HEK293 (cell line): Measurements from ENCODE around the gene NR2C2.
A peak's percentile ranks its signal among the peaks of the same experiment; 100 is the strongest.

Experiments
- CTCF ChIA-PET: fragments of 350-600 bp; formaldehyde crosslinking; extraction: SDS; loops from one replicate; lab custom pipeline; 2021; ENCODE audit warnings: antibody characterized with exemption; lab: Yijun Ruan, JAX
- POLR2A ChIA-PET: fragments of 300-600 bp; formaldehyde crosslinking; extraction: SDS; loops from one replicate; lab custom pipeline; 2020; ENCODE audit warnings: antibody characterized with exemption, inconsistent platforms; lab: Yijun Ruan, JAX
- H3K27ac ChIP-seq: fragments of 200-500 bp; sonication (Bioruptor generic); 2 replicates; pipeline ENCODE4 v1.5.1; 2014; ENCODE audit warnings: low read depth, low read length, control low read depth, inconsistent platforms; ENCODE audit errors: extremely low read depth
- H3K36me3 ChIP-seq, 2 experiments: fragments of 200-500 bp in 1 of 2; sonication (Bioruptor generic) in 1 of 2; 1 replicate in 1 of 2; 2 replicates in 1 of 2; pipeline ENCODE4 v1.5.1; 2014 to 2017; ENCODE audit warnings: inconsistent platforms in 2 of 2, low read length in 2 of 2; ENCODE audit not compliant: control insufficient read depth in 2 of 2, insufficient read depth in 1 of 2
- H3K4me1 ChIP-seq: fragments of 200-500 bp; sonication (Bioruptor generic); 2 replicates; pipeline ENCODE4 v1.5.1; 2014; ENCODE audit warnings: mild to moderate bottlenecking, low read length, inconsistent platforms; ENCODE audit not compliant: control insufficient read depth, insufficient read depth
- H3K4me3 ChIP-seq: 2 replicates; pipeline ENCODE4 v1.5.1; 2011; ENCODE audit warnings: low read depth, mild to moderate bottlenecking, control low read depth, low read length, moderate library complexity
- H3K9me3 ChIP-seq: fragments of 200-500 bp; sonication (Bioruptor generic); 2 replicates; pipeline ENCODE4 v1.5.1; 2014; ENCODE audit warnings: low read depth, low read length, inconsistent platforms; ENCODE audit not compliant: control insufficient read depth, insufficient read depth
- GLI4 ChIP-seq: fragments of 450-650 bp; formaldehyde crosslinking; IDR thresholded peaks from 2 replicates; pipeline ENCODE4 v1.5.1; 2016; ENCODE audit warnings: missing biosample characterization, missing genetic modification characterization
- GLIS2 ChIP-seq: fragments of 450-650 bp; formaldehyde crosslinking; IDR thresholded peaks from 2 replicates; pipeline ENCODE4 v1.5.1; 2016; ENCODE audit warnings: missing biosample characterization, missing genetic modification characterization
- MZF1 ChIP-seq: fragments of 450-650 bp; formaldehyde crosslinking; IDR thresholded peaks from 2 replicates; pipeline ENCODE4 v1.5.1; 2017; ENCODE audit warnings: missing biosample characterization, missing genetic modification characterization, borderline replicate concordance
- OSR2 ChIP-seq: fragments of 450-650 bp; formaldehyde crosslinking; IDR thresholded peaks from 2 replicates; pipeline ENCODE4 v1.5.1; 2016; ENCODE audit warnings: missing biosample characterization, missing genetic modification characterization
- PRDM10 ChIP-seq: fragments of 450-650 bp; formaldehyde crosslinking; IDR thresholded peaks from 2 replicates; pipeline ENCODE4 v1.5.1; 2016; ENCODE audit warnings: missing biosample characterization, missing genetic modification characterization
- SCRT2 ChIP-seq: fragments of 450-650 bp; formaldehyde crosslinking; IDR thresholded peaks from 2 replicates; pipeline ENCODE4 v1.5.1; 2016; ENCODE audit warnings: missing biosample characterization, missing genetic modification characterization
- ZNF266 ChIP-seq: fragments of 450-650 bp; formaldehyde crosslinking; IDR thresholded peaks from 2 replicates; pipeline ENCODE4 v1.5.1; 2016; ENCODE audit warnings: missing biosample characterization, missing genetic modification characterization, low read depth
- ZNF623 ChIP-seq: fragments of 450-650 bp; formaldehyde crosslinking; IDR thresholded peaks from 2 replicates; pipeline ENCODE4 v1.5.1; 2016; ENCODE audit warnings: missing biosample characterization, missing genetic modification characterization
- ZNF701 ChIP-seq: fragments of 450-650 bp; formaldehyde crosslinking; IDR thresholded peaks from 2 replicates; pipeline ENCODE4 v1.5.1; 2016; ENCODE audit warnings: missing biosample characterization, missing genetic modification characterization
- ZNF747 ChIP-seq: fragments of 450-650 bp; formaldehyde crosslinking; IDR thresholded peaks from 2 replicates; pipeline ENCODE4 v1.5.1; 2016; ENCODE audit warnings: missing biosample characterization, missing genetic modification characterization
- ZNF776 ChIP-seq: fragments of 450-650 bp; formaldehyde crosslinking; IDR thresholded peaks from 2 replicates; pipeline ENCODE4 v1.5.0; 2017; ENCODE audit warnings: missing biosample characterization, missing genetic modification characterization, borderline replicate concordance
- ZSCAN16 ChIP-seq: fragments of 450-650 bp; formaldehyde crosslinking; IDR thresholded peaks from 2 replicates; pipeline ENCODE4 v1.5.1; 2016; ENCODE audit warnings: missing biosample characterization, missing genetic modification characterization
- TF ChIP-seq, protein P1 (sequence below): fragments of 450-650 bp; formaldehyde crosslinking; IDR thresholded peaks from 2 replicates; pipeline ENCODE4 v1.5.1; 2016; ENCODE audit warnings: missing biosample characterization, missing genetic modification characterization

The NR2C2 gene

GRCh38 chr3:14911651-14912050, 35.7 kb upstream of the NR2C2 start:
- TF ChIP-seq, protein P1, sequence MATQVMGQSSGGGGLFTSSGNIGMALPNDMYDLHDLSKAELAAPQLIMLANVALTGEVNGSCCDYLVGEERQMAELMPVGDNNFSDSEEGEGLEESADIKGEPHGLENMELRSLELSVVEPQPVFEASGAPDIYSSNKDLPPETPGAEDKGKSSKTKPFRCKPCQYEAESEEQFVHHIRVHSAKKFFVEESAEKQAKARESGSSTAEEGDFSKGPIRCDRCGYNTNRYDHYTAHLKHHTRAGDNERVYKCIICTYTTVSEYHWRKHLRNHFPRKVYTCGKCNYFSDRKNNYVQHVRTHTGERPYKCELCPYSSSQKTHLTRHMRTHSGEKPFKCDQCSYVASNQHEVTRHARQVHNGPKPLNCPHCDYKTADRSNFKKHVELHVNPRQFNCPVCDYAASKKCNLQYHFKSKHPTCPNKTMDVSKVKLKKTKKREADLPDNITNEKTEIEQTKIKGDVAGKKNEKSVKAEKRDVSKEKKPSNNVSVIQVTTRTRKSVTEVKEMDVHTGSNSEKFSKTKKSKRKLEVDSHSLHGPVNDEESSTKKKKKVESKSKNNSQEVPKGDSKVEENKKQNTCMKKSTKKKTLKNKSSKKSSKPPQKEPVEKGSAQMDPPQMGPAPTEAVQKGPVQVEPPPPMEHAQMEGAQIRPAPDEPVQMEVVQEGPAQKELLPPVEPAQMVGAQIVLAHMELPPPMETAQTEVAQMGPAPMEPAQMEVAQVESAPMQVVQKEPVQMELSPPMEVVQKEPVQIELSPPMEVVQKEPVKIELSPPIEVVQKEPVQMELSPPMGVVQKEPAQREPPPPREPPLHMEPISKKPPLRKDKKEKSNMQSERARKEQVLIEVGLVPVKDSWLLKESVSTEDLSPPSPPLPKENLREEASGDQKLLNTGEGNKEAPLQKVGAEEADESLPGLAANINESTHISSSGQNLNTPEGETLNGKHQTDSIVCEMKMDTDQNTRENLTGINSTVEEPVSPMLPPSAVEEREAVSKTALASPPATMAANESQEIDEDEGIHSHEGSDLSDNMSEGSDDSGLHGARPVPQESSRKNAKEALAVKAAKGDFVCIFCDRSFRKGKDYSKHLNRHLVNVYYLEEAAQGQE (tag by site-specific recombination): no peak
- TF ChIP-seq ZSCAN16 (tag by site-specific recombination): 0 out of 2 replicates have a peak, but pooled peaks have one; percentile 53
- TF ChIP-seq, all 188 proteins: peak for 1
- no peaks in the 10 kb centered on the region for H3K9me3 ChIP-seq
- H3K4me3 ChIP-seq: no peak overlapping the region
- no peaks in the 10 kb centered on the region for H3K4me1 ChIP-seq
- ChIA-PET POLR2A (no interaction called here), CTCF (interaction anchor here (1.5 to 3.0 kb wide), 2 partner anchors 9 to 120 kb away, joined by 8 to 17 read pairs; no protein-coding TSS in a partner anchor)
- no peaks in the 10 kb centered on the region for H3K36me3 ChIP-seq
- no peak overlapping the region for H3K27ac ChIP-seq

- Histone ChIP-seq H3K4me1 (no peaks in the 10 kb centered on the region), H3K4me3 (no peak overlapping the region), H3K36me3 (no peaks in the 10 kb centered on the region), H3K27ac (no peak overlapping the region), H3K9me3 (no peaks in the 10 kb centered on the region)
- TF ChIP-seq PRDM10 (peak; percentile 46; the same call in 1 of the 2 replicates), GLI4 (tag by site-specific recombination) (no peak)
- ChIA-PET CTCF (interaction anchor here (0.6 to 3.0 kb wide), 3 partner anchors 14 to 240 kb away, joined by 3 to 17 read pairs (median 5); no protein-coding TSS in a partner anchor), POLR2A (no interaction called here)
Observed at GRCh38 chr3:14913071-14913925, 34.1 kb upstream of the NR2C2 start.

GRCh38 chr3:14913926-14914778, 33.2 kb upstream of the NR2C2 start:
- Histone ChIP-seq H3K4me1 (no peaks in the 10 kb centered on the region), H3K9me3 (no peaks in the 10 kb centered on the region), H3K27ac (no peak overlapping the region), H3K36me3 (no peaks in the 10 kb centered on the region), H3K4me3 (no peak overlapping the region)
- TF ChIP-seq GLIS2 (tag by site-specific recombination) (no peak), ZNF266 (no peak), ZNF701 (tag by site-specific recombination) (no peak), ZNF776 (tag by site-specific recombination) (no peak), ZNF623 (tag by site-specific recombination) (no peak), SCRT2 (tag by site-specific recombination) (no peak), OSR2 (tag by site-specific recombination) (no peak), ZNF747 (no peak), MZF1 (tag by site-specific recombination) (no peak)
- POLR2A ChIA-PET: no interaction called here
- CTCF ChIA-PET: interaction anchor here (0.6 to 3.0 kb wide), 5 partner anchors 10 to 662 kb away, joined by 3 to 17 read pairs (median 3); no protein-coding TSS in a partner anchor
